Right lobe of liver (tissue), 6 donors: ENCODE data around the gene NETO1. TPM values are rescaled to one million over a fixed set of nuclear protein-coding genes. Genes with fewer than 3 reads are reported as not detected.

ENCODE experiments used
- ATAC-seq, 4 donors: fragments of 200-7000 bp; cut with Tn5 transposase; one replicate each; pipeline ENCODE4 v1.9.1; 2020; ENCODE audit warnings: mild to moderate bottlenecking in 4 of 4, moderate library complexity in 4 of 4
- DNase-seq, 3 donors: peaks; one replicate each; pipeline ENCODE4 v3.0.0-alpha.2; 2020
- H3K27ac ChIP-seq, 3 donors: fragments of 200-600 bp; one replicate each; pipeline ENCODE4 v1.8.0; 2022
- H3K27me3 ChIP-seq, 2 donors: fragments of 200-600 bp; one replicate each; pipeline ENCODE4 v1.8.0; 2022
- H3K36me3 ChIP-seq, 4 donors: fragments of 200-600 bp; sonication (generic) in 1 of 4; one replicate each; pipeline versions ENCODE4 v1.5.1 to v1.8.0; 2017 to 2022; ENCODE audit warnings: control low read depth in 1 of 4
- H3K4me1 ChIP-seq, 4 donors: fragments of 200-600 bp; sonication (generic) in 1 of 4; one replicate each; pipeline versions ENCODE4 v1.5.1 to v1.8.0; 2017 to 2022; ENCODE audit warnings: control low read depth in 1 of 4
- H3K4me3 ChIP-seq, 3 donors: fragments of 200-600 bp; one replicate each; pipeline ENCODE4 v1.8.0; 2022
- H3K9me3 ChIP-seq, 4 donors: fragments of 200-600 bp; sonication (generic) in 1 of 4; one replicate each; pipeline versions ENCODE4 v1.5.1 to v1.8.0; 2017 to 2022; ENCODE audit warnings: control low read depth in 1 of 4
- POLR2A ChIP-seq: fragments of 450-650 bp; IDR thresholded peaks from one replicate; pipeline ENCODE4 v1.6.1; 2017; ENCODE audit warnings: antibody characterized with exemption, mild to moderate bottlenecking
- WGBS: methylation state at CpG from one replicate; pipeline ENCODE4 v1.1.6; 2018; ENCODE audit warnings: low coverage, low lambda C conversion rate; ENCODE audit not compliant: insufficient coverage; ENCODE audit errors: missing lambda C conversion rate; 5-methylcytosine and 5-hydroxymethylcytosine counted together
- intact Hi-C, 2 donors: fragments of 100-400 bp; cut with DNase I; formaldehyde crosslinking; loops; one replicate each; pipeline versions ENCODE4 v1.11.2 to v1.14.1; 2022
- total RNA-seq, 6 experiments: library from RNA; depleted of rRNA in 2 of 6; stranded (reverse); fragments of >200 nt in 2 of 6; fragmentation: NEBNext Ultra II Directional in 3 of 6; extraction: Animal tissue kit (Norgen Biotek cat#: 25700) in 3 of 6; gene quantifications; one replicate each; pipeline versions ENCODE4 v1.1.0 to v1.2.4, GENCODE V29; 2016 to 2023
- TF ChIP-seq, protein P1 (sequence below), 4 donors: fragments of 200-600 bp in 3 of 4; fragments of 450-650 bp in 1 of 4; IDR thresholded peaks; one replicate each; pipeline versions ENCODE4 v1.5.1 to v1.8.0; 2016 to 2022; ENCODE audit warnings: antibody characterized with exemption in 4 of 4, mild to moderate bottlenecking in 2 of 4
- donor health status: DM: no; HTN: yes; CAD: no.
- donor health status: DM: no; HTN: no; CAD: no.
- donor health status: DM: no; HTN: no; CAD: no.
- donor health status: DM: no; HTN: yes; CAD: no.
- donor health status: DM: no; HTN: yes; CAD: no.

NETO1 gene
- total RNA-seq, 6 experiments from 2014 or later = not detected

DNA sequence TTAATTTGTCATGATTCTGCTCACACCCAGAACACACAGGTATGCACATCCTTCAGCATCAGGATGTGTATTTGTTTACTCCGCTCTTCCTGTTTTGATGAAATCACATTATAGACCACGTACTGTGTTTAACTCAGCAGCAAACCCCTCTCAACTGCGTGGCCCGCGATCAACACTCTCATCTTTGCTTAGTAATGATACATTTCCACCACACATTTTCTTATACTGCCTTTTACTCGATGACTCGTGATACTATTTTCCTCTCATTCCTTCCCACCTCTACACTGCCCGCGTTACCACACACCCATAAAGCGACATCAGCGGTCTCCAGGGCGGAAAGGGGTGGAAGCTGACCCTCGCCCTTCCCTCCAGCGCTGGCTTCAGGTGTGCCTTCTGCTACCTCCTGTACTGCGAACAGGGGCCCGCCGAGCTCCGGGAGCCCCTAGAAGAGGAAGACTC is 1.3 kb downstream of the NETO1 start:
- ATAC-seq (no peak), DNase-seq (no peak)
- H3K4me1 ChIP-seq = no peaks in the 10 kb centered on the region
- no peaks in the 10 kb centered on the region for H3K9me3 ChIP-seq
- no peaks in the 10 kb centered on the region for H3K27me3 ChIP-seq
- intact Hi-C loops = no loop called here
- 4% methylated on average over 18 of the region's 18 CpGs for WGBS
- H3K4me3 ChIP-seq = no peak overlapping the region
- H3K27ac ChIP-seq = no peak overlapping the region
- H3K36me3 ChIP-seq = no peaks in the 10 kb centered on the region
- TF ChIP-seq POLR2A = no peak
- TF ChIP-seq, protein P1, sequence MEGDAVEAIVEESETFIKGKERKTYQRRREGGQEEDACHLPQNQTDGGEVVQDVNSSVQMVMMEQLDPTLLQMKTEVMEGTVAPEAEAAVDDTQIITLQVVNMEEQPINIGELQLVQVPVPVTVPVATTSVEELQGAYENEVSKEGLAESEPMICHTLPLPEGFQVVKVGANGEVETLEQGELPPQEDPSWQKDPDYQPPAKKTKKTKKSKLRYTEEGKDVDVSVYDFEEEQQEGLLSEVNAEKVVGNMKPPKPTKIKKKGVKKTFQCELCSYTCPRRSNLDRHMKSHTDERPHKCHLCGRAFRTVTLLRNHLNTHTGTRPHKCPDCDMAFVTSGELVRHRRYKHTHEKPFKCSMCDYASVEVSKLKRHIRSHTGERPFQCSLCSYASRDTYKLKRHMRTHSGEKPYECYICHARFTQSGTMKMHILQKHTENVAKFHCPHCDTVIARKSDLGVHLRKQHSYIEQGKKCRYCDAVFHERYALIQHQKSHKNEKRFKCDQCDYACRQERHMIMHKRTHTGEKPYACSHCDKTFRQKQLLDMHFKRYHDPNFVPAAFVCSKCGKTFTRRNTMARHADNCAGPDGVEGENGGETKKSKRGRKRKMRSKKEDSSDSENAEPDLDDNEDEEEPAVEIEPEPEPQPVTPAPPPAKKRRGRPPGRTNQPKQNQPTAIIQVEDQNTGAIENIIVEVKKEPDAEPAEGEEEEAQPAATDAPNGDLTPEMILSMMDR (IDR thresholded peaks at IDR 0.05) = no peak

DNA sequence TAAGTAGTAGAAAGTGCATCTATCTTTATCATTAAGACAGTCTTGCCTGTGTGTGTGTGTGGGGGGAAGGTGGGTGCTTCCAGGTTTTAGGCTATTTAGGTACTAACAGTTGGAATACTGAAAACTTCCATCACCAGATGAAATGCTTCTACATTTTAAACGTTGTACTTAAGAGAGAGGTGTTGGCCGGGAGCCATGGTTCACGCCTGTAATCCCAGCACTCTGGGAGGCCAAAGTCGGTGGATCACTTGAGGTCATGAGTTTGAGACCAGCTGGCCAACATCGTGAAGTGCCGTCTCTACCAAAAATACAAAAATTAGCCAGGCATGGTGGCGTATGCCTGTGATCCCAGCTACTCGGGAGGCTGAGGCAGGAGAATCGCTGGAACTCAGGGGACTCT is 4.0 kb downstream of the NETO1 start:
- intact Hi-C loops = no loop called here
- H3K36me3 ChIP-seq = no peaks in the 10 kb centered on the region
- no peak for DNase-seq
- H3K4me1 ChIP-seq = no peaks in the 10 kb centered on the region
- no peak for ATAC-seq
- WGBS = 64% methylated on average over 7 of the region's 9 CpGs
- H3K27ac ChIP-seq = no peak overlapping the region
- no peak overlapping the region for H3K4me3 ChIP-seq
- TF ChIP-seq, protein P1 (IDR thresholded peaks at IDR 0.05) = no peak
- no peak for TF ChIP-seq POLR2A
- H3K9me3 ChIP-seq = no peaks in the 10 kb centered on the region
- H3K27me3 ChIP-seq = no peaks in the 10 kb centered on the region

DNA sequence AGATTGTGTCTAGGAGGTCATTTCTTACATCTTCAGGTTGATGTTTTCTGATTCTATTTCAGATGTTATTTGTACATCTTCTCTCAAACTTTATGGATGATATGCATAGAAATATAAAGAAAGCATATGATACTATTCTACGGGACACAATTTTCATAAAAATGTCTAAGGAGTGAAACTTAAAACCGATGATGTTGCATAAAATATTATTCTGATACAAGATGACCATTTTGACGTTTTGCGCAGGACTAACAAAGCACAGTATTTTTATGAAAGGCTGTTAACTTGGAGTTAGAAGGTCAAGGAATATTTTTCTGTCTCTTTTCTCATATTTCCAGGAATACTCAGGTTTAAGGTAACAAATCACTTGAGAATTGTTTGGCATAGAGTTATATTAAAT is 8.7 kb downstream of the NETO1 start:
- H3K36me3 ChIP-seq = no peaks in the 10 kb centered on the region
- no peaks in the 10 kb centered on the region for H3K9me3 ChIP-seq
- WGBS = 55% methylated on average over 4 of the region's 4 CpGs
- no peaks in the 10 kb centered on the region for H3K4me1 ChIP-seq
- no peak for DNase-seq
- no peak overlapping the region for H3K27ac ChIP-seq
- TF ChIP-seq, protein P1 (IDR thresholded peaks at IDR 0.05) = no peak
- TF ChIP-seq POLR2A = no peak
- H3K27me3 ChIP-seq = no peaks in the 10 kb centered on the region
- intact Hi-C loops = no loop called here
- no peak for ATAC-seq
- no peak overlapping the region for H3K4me3 ChIP-seq

DNA sequence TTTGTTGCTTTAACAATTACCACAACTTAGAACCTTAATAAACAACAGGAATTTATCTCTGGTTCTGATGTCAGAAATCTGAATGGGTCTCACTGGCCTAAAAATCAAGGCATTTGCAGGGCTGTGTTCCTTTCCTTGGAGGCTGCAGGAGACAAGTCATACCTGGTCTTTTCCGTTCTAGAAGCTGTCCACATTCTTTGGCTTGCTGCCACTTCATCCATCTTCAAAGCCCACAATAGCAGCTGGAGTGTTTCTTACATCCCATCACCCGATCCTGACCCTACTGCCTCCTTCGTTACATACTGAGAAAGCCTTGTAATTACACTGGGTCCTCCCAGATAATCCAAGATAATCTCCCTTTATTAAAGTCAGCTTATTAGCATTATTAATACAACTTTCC is 18.1 kb downstream of the NETO1 start:
- no peak for ATAC-seq
- intact Hi-C loops = no loop called here

More for the DNA sequence above, 18.1 kb downstream of the NETO1 start:
- no peak for DNase-seq
- no peaks in the 10 kb centered on the region for H3K36me3 ChIP-seq
- H3K4me1 ChIP-seq = no peaks in the 10 kb centered on the region
- 35% methylated on average over 3 of the region's 3 CpGs for WGBS
- no peak for TF ChIP-seq POLR2A
- TF ChIP-seq, protein P1 (IDR thresholded peaks at IDR 0.05) = no peak
- H3K9me3 ChIP-seq = no peaks in the 10 kb centered on the region
- no peaks in the 10 kb centered on the region for H3K27me3 ChIP-seq
- H3K4me3 ChIP-seq = no peak overlapping the region
- no peak overlapping the region for H3K27ac ChIP-seq
